M059J (cell line): ENCODE data around the gene REN. TPM values are rescaled to one million over a fixed set of nuclear protein-coding genes. Genes with fewer than 3 reads are reported as not detected.

Source experiments
- DNase-seq: peaks from one replicate; pipeline ENCODE4 v3.0.0-alpha.2; 2012; ENCODE audit warnings: low read depth
- total RNA-seq: library from RNA; depleted of rRNA; stranded (reverse); fragments of >200 nt; shearing (Covaris generic); gene quantifications from 2 replicates; pipeline ENCODE4 v1.2.3, GENCODE V29; 2014; rRNA removed

REN gene
- total RNA-seq, 1 experiment from 2014 or later: 0.25 TPM

GRCh38 chr1:204110894-204111633 is 55.1 kb downstream of the REN start:
- no peak for DNase-seq

- no peak for DNase-seq
Measured at GRCh38 chr1:204108312-204109141, 57.6 kb downstream of the REN start.

GRCh38 chr1:204107892-204108291 is 58.2 kb downstream of the REN start:
- no peak for DNase-seq

- DNase-seq: no peak
Measured at GRCh38 chr1:204106825-204107224, 59.3 kb downstream of the REN start.

GRCh38 chr1:204105131-204105515 is 61.0 kb downstream of the REN start:
- DNase-seq: peak; percentile 26

Other genes starting within 250 kb of the REN start
- gene SOX13, start 93.2 kb downstream of the REN start, total RNA-seq: 6.9 and 12.6 TPM in 2 replicates
- gene ETNK2, start 14.3 kb downstream of the REN start, total RNA-seq: 33.9 and 36.4 TPM in 2 replicates
- gene KISS1, start 30.2 kb upstream of the REN start, total RNA-seq: 38.0 and 40.2 TPM in 2 replicates
- gene GOLT1A, start 47.7 kb upstream of the REN start, total RNA-seq: 0.84 and 2.2 TPM in 2 replicates
- 1.6 and 4.9 TPM in 2 replicates for gene PLEKHA6, start 193.6 kb upstream of the REN start, total RNA-seq
- 24.2 and 41.6 TPM in 2 replicates for gene PPP1R15B, start 245.5 kb upstream of the REN start, total RNA-seq